Epithelial cell of esophagus (primary cell): Measurements from ENCODE around the gene GSG1L.

ENCODE experiments used
- DNase-seq: peaks from one replicate; pipeline ENCODE4 v3.0.0; 2010; ENCODE audit warnings: low read depth
- H3K4me3 ChIP-seq: 2 replicates; pipeline ENCODE4 v1.5.1; 2011; ENCODE audit warnings: mild to moderate bottlenecking, low read length, control low read depth
- TF ChIP-seq, protein P1 (sequence below): IDR thresholded peaks from 2 replicates; pipeline ENCODE4 v1.5.1; 2011; ENCODE audit warnings: low read depth, mild to moderate bottlenecking, low read length, control low read depth, inconsistent platforms; ENCODE audit not compliant: insufficient read depth; ENCODE audit errors: missing control alignments

The GSG1L gene

DNA sequence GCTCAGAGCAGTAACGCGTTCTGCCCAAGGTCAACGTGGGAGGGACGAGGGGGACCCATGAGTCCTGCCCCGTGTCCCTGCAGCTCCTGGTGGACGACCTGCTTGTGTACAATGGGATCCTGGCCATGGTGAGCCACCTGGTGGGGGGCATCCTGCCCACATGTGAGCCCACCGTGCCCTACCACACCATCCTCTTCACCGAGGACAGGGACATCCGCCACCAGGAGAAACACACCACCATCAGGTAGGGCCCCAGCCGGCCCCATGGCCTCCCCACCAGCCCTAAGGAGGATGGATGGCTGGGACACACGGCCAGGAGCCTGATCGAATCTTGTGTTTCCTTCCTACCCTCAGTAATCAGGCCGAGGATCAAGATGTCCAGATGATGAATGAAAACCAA, 286.0 kb downstream of the GSG1L start:
- TF ChIP-seq, protein P1, sequence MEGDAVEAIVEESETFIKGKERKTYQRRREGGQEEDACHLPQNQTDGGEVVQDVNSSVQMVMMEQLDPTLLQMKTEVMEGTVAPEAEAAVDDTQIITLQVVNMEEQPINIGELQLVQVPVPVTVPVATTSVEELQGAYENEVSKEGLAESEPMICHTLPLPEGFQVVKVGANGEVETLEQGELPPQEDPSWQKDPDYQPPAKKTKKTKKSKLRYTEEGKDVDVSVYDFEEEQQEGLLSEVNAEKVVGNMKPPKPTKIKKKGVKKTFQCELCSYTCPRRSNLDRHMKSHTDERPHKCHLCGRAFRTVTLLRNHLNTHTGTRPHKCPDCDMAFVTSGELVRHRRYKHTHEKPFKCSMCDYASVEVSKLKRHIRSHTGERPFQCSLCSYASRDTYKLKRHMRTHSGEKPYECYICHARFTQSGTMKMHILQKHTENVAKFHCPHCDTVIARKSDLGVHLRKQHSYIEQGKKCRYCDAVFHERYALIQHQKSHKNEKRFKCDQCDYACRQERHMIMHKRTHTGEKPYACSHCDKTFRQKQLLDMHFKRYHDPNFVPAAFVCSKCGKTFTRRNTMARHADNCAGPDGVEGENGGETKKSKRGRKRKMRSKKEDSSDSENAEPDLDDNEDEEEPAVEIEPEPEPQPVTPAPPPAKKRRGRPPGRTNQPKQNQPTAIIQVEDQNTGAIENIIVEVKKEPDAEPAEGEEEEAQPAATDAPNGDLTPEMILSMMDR = no peak
- no peak overlapping the region for H3K4me3 ChIP-seq
- DNase-seq = no peak

DNA sequence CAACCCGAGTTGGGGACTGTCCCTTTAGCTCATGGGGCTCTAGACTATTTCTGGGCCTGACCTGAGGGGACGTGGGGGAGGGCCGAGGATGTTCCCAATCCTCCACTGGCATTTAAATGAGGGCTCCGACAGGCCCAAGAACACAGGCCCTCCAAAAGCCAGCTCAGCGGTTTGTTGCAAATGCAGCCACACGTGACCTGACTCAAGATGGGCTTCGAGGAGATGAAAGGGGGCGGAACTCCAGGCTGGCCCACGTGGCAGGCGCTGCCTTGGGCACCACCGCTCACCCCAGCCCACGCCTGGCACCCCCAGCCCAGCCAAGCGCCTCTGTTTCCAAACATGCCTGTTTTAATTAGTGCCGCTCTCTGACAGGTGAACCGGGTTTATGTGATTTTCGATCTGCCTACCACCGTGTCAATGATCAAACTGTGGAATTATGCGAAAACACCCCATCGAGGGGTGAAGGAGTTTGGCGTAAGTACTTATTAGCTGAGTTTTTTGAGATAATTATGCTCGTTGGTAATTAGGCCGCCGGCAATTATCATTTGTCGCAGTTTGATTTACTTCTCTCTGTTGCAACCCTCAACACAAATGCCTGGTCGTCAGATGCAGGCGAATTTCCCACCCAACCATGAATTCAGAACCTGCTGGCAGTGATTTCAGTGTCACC, 286.8 kb downstream of the GSG1L start:
- no peak overlapping the region for H3K4me3 ChIP-seq
- TF ChIP-seq, protein P1 = no peak
- no peak for DNase-seq

DNA sequence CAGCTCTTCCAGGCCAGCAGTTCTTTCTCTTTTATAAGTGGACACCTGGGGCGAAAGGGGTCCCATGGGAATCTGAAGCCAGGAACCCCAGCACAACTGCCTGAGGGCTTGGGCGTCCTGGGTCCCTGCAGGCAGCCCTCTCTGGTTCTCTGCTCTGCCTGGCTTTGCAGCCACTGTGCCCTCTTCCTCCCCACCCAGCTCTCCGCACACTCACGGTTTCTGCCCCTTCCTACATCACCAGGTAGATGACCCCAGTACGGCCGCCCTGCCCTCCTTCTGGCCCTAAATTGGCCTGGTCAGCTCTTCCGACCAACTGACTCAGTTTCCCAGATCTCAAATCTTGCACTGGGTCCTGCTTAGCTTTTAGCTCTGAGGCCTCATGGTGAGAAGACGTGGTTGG, 288.3 kb downstream of the GSG1L start:
- no peak for DNase-seq
- TF ChIP-seq, protein P1 = no peak
- H3K4me3 ChIP-seq = no peak overlapping the region

DNA sequence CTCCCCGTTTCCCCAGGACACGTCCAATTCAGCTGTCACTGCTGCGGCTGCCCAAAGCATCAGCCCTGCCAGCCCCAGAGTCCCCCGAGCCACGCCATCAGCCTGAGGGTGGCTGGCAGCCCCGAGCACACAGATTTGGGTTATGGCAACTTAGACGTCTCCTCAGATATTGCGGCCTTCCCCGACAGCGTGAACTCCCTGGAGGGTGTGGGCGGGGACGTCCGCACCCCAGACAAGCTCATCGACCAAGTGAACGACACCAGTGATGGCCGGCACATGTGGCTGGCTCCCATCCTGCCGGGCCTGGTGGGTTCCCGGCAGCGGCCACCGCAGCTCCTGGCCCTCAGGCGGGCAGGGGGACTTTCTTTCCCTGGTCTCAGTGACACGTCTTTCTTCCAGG, 288.7 kb downstream of the GSG1L start:
- no peak for DNase-seq
- TF ChIP-seq, protein P1 = no peak
- H3K4me3 ChIP-seq = no peak overlapping the region

DNA sequence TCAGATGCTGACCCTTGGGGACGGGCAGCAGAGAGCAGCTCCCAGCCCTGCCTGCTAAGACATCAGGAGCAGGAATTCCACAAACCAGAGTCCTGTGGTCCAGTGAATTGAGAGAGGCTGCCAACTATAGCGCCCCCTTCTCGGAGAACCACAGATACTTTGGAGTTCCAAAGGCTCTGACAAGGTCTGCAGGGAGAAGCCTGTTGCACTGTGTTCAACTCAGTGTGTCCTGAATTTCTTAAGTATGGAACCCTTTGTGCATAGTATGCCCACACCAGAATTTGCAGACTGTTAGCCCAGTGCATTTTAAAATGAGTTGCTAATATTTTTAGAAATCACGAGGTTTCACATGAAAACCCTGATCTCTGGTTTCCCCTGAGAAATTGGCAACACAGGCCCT, 290.2 kb downstream of the GSG1L start:
- DNase-seq = no peak
- TF ChIP-seq, protein P1 = no peak

DNA sequence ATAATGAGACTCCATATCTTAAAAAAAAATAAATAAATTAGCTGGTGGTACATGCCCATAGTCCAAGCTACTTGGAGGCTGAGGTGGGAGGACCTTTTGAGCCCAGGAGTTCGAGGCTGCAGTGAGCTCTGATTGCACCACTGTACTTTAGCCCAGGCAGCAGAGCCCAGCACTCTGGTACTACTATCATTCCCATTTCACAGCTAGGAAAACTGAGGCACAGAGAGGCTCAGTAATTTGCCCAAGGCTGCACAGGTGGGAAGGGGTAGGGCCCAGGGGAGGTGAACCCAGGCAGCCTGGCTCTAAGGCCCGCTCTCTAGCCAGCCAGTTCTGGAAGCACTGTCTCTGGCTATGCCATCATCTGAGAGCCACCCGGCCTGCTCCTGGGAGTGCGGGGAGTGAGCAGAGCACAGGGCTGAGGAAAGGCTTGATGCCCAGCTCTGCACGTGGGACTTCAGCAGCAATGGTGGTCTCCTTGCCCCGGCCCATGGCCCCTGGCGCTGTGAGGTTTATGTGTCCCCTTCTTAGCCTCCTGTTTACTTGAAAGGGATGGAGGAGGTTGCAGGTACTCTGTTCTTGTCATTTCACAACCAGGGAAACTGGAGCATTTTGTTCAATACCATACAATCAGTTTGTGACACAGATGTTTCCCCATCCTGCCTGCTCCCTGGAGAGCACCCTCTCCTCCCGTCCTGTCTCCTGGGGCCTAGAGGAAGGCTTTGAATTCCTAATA, 291.3 kb downstream of the GSG1L start:
- H3K4me3 ChIP-seq = no peak overlapping the region
- DNase-seq = no peak
- TF ChIP-seq, protein P1 = no peak

More for the DNA sequence above, 290.2 kb downstream of the GSG1L start:
- no peak overlapping the region for H3K4me3 ChIP-seq
